Liver (tissue), 9 donors: ENCODE data around the gene FPR1. TPM values are rescaled to one million over a fixed set of nuclear protein-coding genes. Genes with fewer than 3 reads are reported as not detected.

ENCODE experiments used
- DNase-seq: peaks from one replicate; pipeline ENCODE4 v3.0.0-alpha.2; 2017; ENCODE audit warnings: low spot score
- H3K27ac ChIP-seq, 2 donors: one replicate each; pipeline ENCODE4 v1.7.0; 2013; ENCODE audit warnings: inconsistent platforms in 2 of 2, low read length in 2 of 2, control low read depth in 1 of 2, low read depth in 1 of 2, mild to moderate bottlenecking in 1 of 2
- H3K27me3 ChIP-seq, 4 donors: one replicate each; pipeline versions ENCODE4 v1.6.1 to v1.7.0; 2013; ENCODE audit warnings: low read length in 3 of 4, inconsistent platforms in 1 of 4, mild to moderate bottlenecking in 1 of 4, moderate library complexity in 1 of 4; ENCODE audit not compliant: control insufficient read depth in 4 of 4, insufficient read depth in 4 of 4
- H3K36me3 ChIP-seq, 4 donors: one replicate each; pipeline versions ENCODE4 v1.6.1 to v1.7.0; 2013; ENCODE audit warnings: low read length in 3 of 4, mild to moderate bottlenecking in 3 of 4, low read depth in 1 of 4, moderate library complexity in 1 of 4; ENCODE audit not compliant: control insufficient read depth in 4 of 4, insufficient read depth in 3 of 4
- H3K4me1 ChIP-seq, 4 donors: one replicate each; pipeline versions ENCODE4 v1.6.1 to v1.7.0; 2013; ENCODE audit warnings: low read length in 3 of 4, mild to moderate bottlenecking in 3 of 4, moderate library complexity in 1 of 4; ENCODE audit not compliant: control insufficient read depth in 4 of 4, insufficient read depth in 4 of 4
- H3K4me3 ChIP-seq, 3 donors: one replicate each; pipeline versions ENCODE4 v1.6.1 to v1.7.0; 2013; ENCODE audit warnings: low read length in 3 of 3, control low read depth in 1 of 3, low read depth in 1 of 3, mild to moderate bottlenecking in 1 of 3
- H3K9ac ChIP-seq, 2 donors: one replicate each; pipeline ENCODE4 v1.7.0; 2013; ENCODE audit warnings: low read length in 2 of 2, mild to moderate bottlenecking in 2 of 2, moderate library complexity in 2 of 2, control low read depth in 1 of 2, low read depth in 1 of 2
- H3K9me3 ChIP-seq, 4 donors: one replicate each; pipeline versions ENCODE4 v1.6.1 to v1.7.0; 2013; ENCODE audit warnings: low read length in 3 of 4; ENCODE audit not compliant: control insufficient read depth in 4 of 4
- CTCF ChIP-seq: fragments of 150-350 bp; IDR thresholded peaks from 2 replicates; pipeline ENCODE4 v1.5.1; 2017; ENCODE audit warnings: improper control_type of control experiment, low read depth, low read length; ENCODE audit not compliant: missing input control
- EGR1 ChIP-seq, 2 donors: IDR thresholded peaks; 2 replicates each; pipeline ENCODE4 v1.6.1; 2016 to 2018; ENCODE audit warnings: antibody characterized with exemption in 2 of 2, low read depth in 2 of 2
- FOXA1 ChIP-seq: IDR thresholded peaks from 2 replicates; pipeline ENCODE4 v1.6.1; 2016; ENCODE audit warnings: antibody characterized with exemption
- FOXA2 ChIP-seq: IDR thresholded peaks from 2 replicates; pipeline ENCODE4 v1.6.1; 2016; ENCODE audit warnings: antibody characterized with exemption
- GABPA ChIP-seq, 2 donors: IDR thresholded peaks in 1 of 2; conservative IDR thresholded peaks in 1 of 2; 2 replicates each; pipeline ENCODE4 v1.6.1; 2016; ENCODE audit warnings: antibody characterized with exemption in 2 of 2, mild to moderate bottlenecking in 1 of 2, moderate library complexity in 1 of 2
- HNF4G ChIP-seq: IDR thresholded peaks from 2 replicates; pipeline ENCODE4 v1.6.1; 2016; ENCODE audit warnings: antibody characterized with exemption
- JUND ChIP-seq, 2 donors: IDR thresholded peaks; 2 replicates each; pipeline ENCODE4 v1.6.1; 2016; ENCODE audit warnings: antibody characterized with exemption in 2 of 2
- MAX ChIP-seq: IDR thresholded peaks from 2 replicates; pipeline ENCODE4 v1.6.1; 2016; ENCODE audit warnings: antibody characterized with exemption
- NR2F2 ChIP-seq: IDR thresholded peaks from 2 replicates; pipeline ENCODE4 v1.6.1; 2016; ENCODE audit warnings: antibody characterized with exemption
- RAD21 ChIP-seq, 2 donors: IDR thresholded peaks; 2 replicates each; pipeline ENCODE4 v1.6.1; 2016; ENCODE audit warnings: antibody characterized with exemption in 2 of 2, mild to moderate bottlenecking in 2 of 2
- REST ChIP-seq: IDR thresholded peaks from 2 replicates; pipeline ENCODE4 v1.6.1; 2016; ENCODE audit warnings: antibody characterized with exemption, mild to moderate bottlenecking
- RXRA ChIP-seq, 2 donors: IDR thresholded peaks; 2 replicates each; pipeline ENCODE4 v1.6.1; 2017 to 2018; ENCODE audit warnings: antibody characterized with exemption in 2 of 2, mild to moderate bottlenecking in 1 of 2
- SP1 ChIP-seq: IDR thresholded peaks from 2 replicates; pipeline ENCODE4 v1.6.1; 2018; ENCODE audit warnings: antibody characterized with exemption, mild to moderate bottlenecking
- TAF1 ChIP-seq: conservative IDR thresholded peaks from 2 replicates; pipeline ENCODE4 v1.6.1; 2016; ENCODE audit warnings: antibody characterized with exemption, mild to moderate bottlenecking
- YY1 ChIP-seq: IDR thresholded peaks from 2 replicates; pipeline ENCODE4 v1.6.1; 2016; ENCODE audit warnings: antibody characterized with exemption, mild to moderate bottlenecking
- ZBTB33 ChIP-seq: IDR thresholded peaks from 2 replicates; pipeline ENCODE4 v1.6.1; 2016; ENCODE audit warnings: antibody characterized with exemption
- WGBS: extraction: QIAGEN DNeasy Blood & Tissue Kit; methylation state at CpG from one replicate; pipeline ENCODE4 v1.1.7; 2013; 5-methylcytosine and 5-hydroxymethylcytosine counted together
- polyA plus RNA-seq, 2 donors: library from polyadenylated mRNA; stranded (reverse) in 1 of 2; unstranded in 1 of 2; fragments of 200-250 nt in 1 of 2; fragments of >200 nt in 1 of 2; fragmentation: Nextera tagmentation in 1 of 2; extraction: Ambion mirVana in 1 of 2; gene quantifications; one replicate each; pipeline versions ENCODE4 v1.2.1 to v1.2.3, GENCODE V29; 2013 to 2015
- total RNA-seq, 2 donors: library from RNA; depleted of rRNA; stranded (reverse); fragments of >200 nt; gene quantifications; one replicate each; pipeline ENCODE4 v1.2.3, GENCODE V29; 2014
- donor health status: healthy.
- donor health status: healthy.
- donor health status: healthy.
- donor health status: healthy.
- donor health status: healthy.

The FPR1 gene
- total and polyA plus RNA-seq, 4 donors: 2.7 to 17.0 (median 8.1) TPM

- no peak for DNase-seq
- Histone ChIP-seq H3K4me1 (peaks cover 0 to 4% (median under 1%) of the 10 kb centered on the region in 4 donors), H3K9me3 (peaks cover 0 to 13% (median 0%) of the 10 kb centered on the region in 4 donors), H3K27me3 (peaks cover 0 to 3% (median 0%) of the 10 kb centered on the region in 4 donors), H3K4me3 (no peak overlapping the region), H3K36me3 (no peaks in the 10 kb centered on the region), H3K9ac (no peak overlapping the region), H3K27ac (no peak overlapping the region)
- no peak for TF ChIP-seq FOXA2
- TF ChIP-seq NR2F2: no peak
- TF ChIP-seq ZBTB33: no peak
- no peak for TF ChIP-seq YY1
- TF ChIP-seq JUND (IDR thresholded peaks at IDR 0.05): no peak
- TF ChIP-seq RAD21 (IDR thresholded peaks at IDR 0.05): no peak
- no peak for TF ChIP-seq SP1
- no peak for TF ChIP-seq TAF1
- TF ChIP-seq MAX: no peak
- no peak for TF ChIP-seq HNF4G
- TF ChIP-seq REST: no peak
- no peak for TF ChIP-seq FOXA1
- no peak for TF ChIP-seq CTCF
- no peak for TF ChIP-seq GABPA (IDR thresholded peaks at IDR 0.05 in 1 of 2, conservative IDR thresholded peaks at IDR 0.05 in 1 of 2)
- no peak for TF ChIP-seq EGR1 (IDR thresholded peaks at IDR 0.05; ENCODE audit: low read depth in 2 of 2)
- no peak for TF ChIP-seq RXRA (IDR thresholded peaks at IDR 0.05)
- 92% methylated on average over 5 of the region's 5 CpGs for WGBS
These were observed 52.5 kb downstream of the FPR1 start for GRCh38 chr19:51699170-51699569.

GRCh38 chr19:51698296-51698695 is 53.4 kb downstream of the FPR1 start:
- WGBS: 95% methylated on average over 5 of the region's 5 CpGs
- H3K9ac ChIP-seq: no peak overlapping the region
- peaks cover 0 to 13% (median 0%) of the 10 kb centered on the region in 4 donors for H3K9me3 ChIP-seq
- DNase-seq: no peak
- H3K4me3 ChIP-seq: no peak overlapping the region
- H3K4me1 ChIP-seq: peaks cover 0 to 4% (median 0%) of the 10 kb centered on the region in 4 donors
- H3K27ac ChIP-seq: no peak overlapping the region
- TF ChIP-seq EGR1 (IDR thresholded peaks at IDR 0.05; ENCODE audit: low read depth in 2 of 2): no peak
- TF ChIP-seq JUND (IDR thresholded peaks at IDR 0.05): no peak
- TF ChIP-seq GABPA (IDR thresholded peaks at IDR 0.05 in 1 of 2, conservative IDR thresholded peaks at IDR 0.05 in 1 of 2): no peak
- no peak for TF ChIP-seq RAD21 (IDR thresholded peaks at IDR 0.05)
- TF ChIP-seq SP1: no peak
- no peak for TF ChIP-seq HNF4G
- TF ChIP-seq TAF1: no peak
- no peak for TF ChIP-seq ZBTB33
- TF ChIP-seq FOXA1: no peak
- no peak for TF ChIP-seq REST
- H3K27me3 ChIP-seq: peaks cover 0 to 3% (median 0%) of the 10 kb centered on the region in 4 donors
- H3K36me3 ChIP-seq: no peaks in the 10 kb centered on the region
